ENCODE data around the gene MALAT1. TPM values are rescaled to one million over a fixed set of nuclear protein-coding genes. Genes with fewer than 3 reads are reported as not detected.

The MALAT1 gene
- total and polyA plus RNA-seq, 10 of the 15 experiments (the other 5 are each of a cell fraction or from before 2014, with no cell fraction given) = 448 to 8,160 (median 2,019) TPM

GRCh38 chr11:65503368-65503948, 4.6 kb downstream of the MALAT1 start (continued):
- TF ChIP-seq BCLAF1 (IDR thresholded peaks at IDR 0.05) (peak; percentile 78; the same call in 1 of the 2 replicates), HDAC6 (IDR thresholded peaks at IDR 0.05; ENCODE audit: unreplicated experiment) (no peak), CBFB (IDR thresholded peaks at IDR 0.05; ENCODE audit: low read depth) (peak; percentile 4; the same call in 1 of the 2 replicates), E4F1 (IDR thresholded peaks at IDR 0.05; ENCODE audit: borderline replicate concordance, partially characterized antibody) (no peak), POLR2A (IDR thresholded peaks at IDR 0.05; ENCODE audit: low read depth, low read length) (no peak), JUNB (IDR thresholded peaks at IDR 0.05) (no peak), MXI1 (IDR thresholded peaks at IDR 0.05; ENCODE audit: low read depth, low read length) (no peak), BMI1 (IDR thresholded peaks at IDR 0.05; ENCODE audit: borderline replicate concordance) (peak; percentile 48; the same call in 1 of the 2 replicates), ASH2L (IDR thresholded peaks at IDR 0.05; ENCODE audit: borderline replicate concordance, low read depth) (0 out of 2 replicates have a peak, but pooled peaks have one; percentile 15), MLLT1 (IDR thresholded peaks at IDR 0.05) (0 out of 2 replicates have a peak, but pooled peaks have one; percentile 4), RELB (IDR thresholded peaks at IDR 0.05; ENCODE audit: low read depth) (0 out of 2 replicates have a peak, but pooled peaks have one; percentile 6), NBN (IDR thresholded peaks at IDR 0.05) (no peak), HDAC2 (IDR thresholded peaks at IDR 0.05) (no peak), IRF5 (IDR thresholded peaks at IDR 0.05; ENCODE audit: borderline replicate concordance) (no peak)

All from GM12878 (cell line).